Left ventricle myocardium inferior (tissue), 1 donor: Measurements from ENCODE around the gene PDE6H. TPM values are rescaled to one million over a fixed set of nuclear protein-coding genes. Genes with fewer than 3 reads are reported as not detected.
A peak's percentile ranks its signal among the peaks of the same experiment; 100 is the strongest.

Experiments
- DNase-seq: peaks from one replicate; pipeline ENCODE4 v3.0.0-alpha.2; 2020
- H3K27ac ChIP-seq: fragments of 200-600 bp; replicated peaks from 2 replicates; pipeline ENCODE4 v1.8.0; 2021
- H3K27me3 ChIP-seq: fragments of 200-600 bp; 2 replicates; pipeline ENCODE4 v1.8.0; 2021; ENCODE audit warnings: low read depth
- H3K36me3 ChIP-seq: fragments of 200-600 bp; 2 replicates; pipeline ENCODE4 v1.8.0; 2021
- H3K4me1 ChIP-seq: fragments of 200-600 bp; 2 replicates; pipeline ENCODE4 v1.8.0; 2021
- H3K4me3 ChIP-seq: fragments of 200-600 bp; 2 replicates; pipeline ENCODE4 v1.8.0; 2021; ENCODE audit warnings: mild to moderate bottlenecking, moderate library complexity
- H3K9me3 ChIP-seq: fragments of 200-600 bp; replicated peaks from 2 replicates; pipeline ENCODE4 v1.8.0; 2021
- CTCF ChIP-seq: fragments of 200-600 bp; IDR thresholded peaks from 2 replicates; pipeline ENCODE4 v1.8.0; 2021; ENCODE audit warnings: antibody characterized with exemption, mild to moderate bottlenecking, borderline replicate concordance
- intact Hi-C: fragments of 100-400 bp; cut with micrococcal nuclease; formaldehyde crosslinking; loops from one replicate; pipeline ENCODE4 v1.11.0; 2022
- total RNA-seq: library from RNA; stranded (reverse); fragmentation: NEBNext Ultra II Directional; extraction: Animal tissue kit (Norgen Biotek cat#: 25700); gene quantifications from one replicate; pipeline ENCODE4 v1.2.1, GENCODE V29; 2021
- donor health status: DM: no; HTN: yes; CAD: no; lungs with severe emphysema.

The PDE6H gene
- total RNA-seq, 1 donor from 2014 or later, result not detected

GRCh38 chr12:14989790-14990189, 16.9 kb downstream of the PDE6H start:
- intact Hi-C loops, result no loop called here

GRCh38 chr12:14991069-14991468, 18.2 kb downstream of the PDE6H start:
- DNase-seq, result no peak

More at GRCh38 chr12:14989790-14990189, 16.9 kb downstream of the PDE6H start:
- Histone ChIP-seq H3K36me3 (no peaks in the 10 kb centered on the region), H3K9me3 (peaks cover 13% of the 10 kb centered on the region), H3K4me3 (no peak overlapping the region), H3K27ac (peak overlapping the region; percentile 16), H3K27me3 (no peaks in the 10 kb centered on the region), H3K4me1 (peaks cover 6% of the 10 kb centered on the region)
- no peak for DNase-seq
- TF ChIP-seq CTCF, result no peak

DNA sequence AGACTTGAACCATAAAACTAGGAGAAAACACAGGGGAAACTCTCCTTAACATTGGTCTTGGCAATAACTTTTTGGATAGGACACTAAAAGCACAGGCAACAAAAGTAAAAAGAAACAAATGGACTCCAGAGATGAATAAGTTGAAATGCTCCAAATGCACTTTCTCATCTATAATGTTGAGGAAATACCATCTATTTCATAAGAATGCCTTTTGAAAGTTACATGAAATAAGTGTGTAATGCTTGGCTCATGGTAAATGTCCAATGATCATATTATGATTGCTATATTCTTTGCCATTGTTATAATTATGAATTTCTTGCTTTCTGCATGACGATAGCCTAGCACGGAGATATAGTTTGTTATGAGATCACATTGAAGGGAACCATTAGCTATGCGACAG, 19.8 kb downstream of the PDE6H start:
- Histone ChIP-seq H3K27me3 (no peaks in the 10 kb centered on the region), H3K4me1 (peaks cover 15% of the 10 kb centered on the region), H3K27ac (no peak overlapping the region), H3K9me3 (peaks cover 16% of the 10 kb centered on the region), H3K36me3 (no peaks in the 10 kb centered on the region), H3K4me3 (no peak overlapping the region)
- no peak for TF ChIP-seq CTCF
- no peak for DNase-seq
- intact Hi-C loops, result no loop called here

More at GRCh38 chr12:14991069-14991468, 18.2 kb downstream of the PDE6H start:
- Histone ChIP-seq H3K4me1 (peaks cover 15% of the 10 kb centered on the region), H3K27ac (no peak overlapping the region), H3K27me3 (no peaks in the 10 kb centered on the region), H3K36me3 (no peaks in the 10 kb centered on the region), H3K4me3 (no peak overlapping the region), H3K9me3 (peaks cover 13% of the 10 kb centered on the region)
- intact Hi-C loops, result no loop called here
- TF ChIP-seq CTCF, result no peak

GRCh38 chr12:14993117-14993516, 20.3 kb downstream of the PDE6H start:
- H3K27me3 ChIP-seq, result no peaks in the 10 kb centered on the region
- no peak overlapping the region for H3K4me3 ChIP-seq
- H3K9me3 ChIP-seq, result peaks cover 16% of the 10 kb centered on the region
- H3K36me3 ChIP-seq, result no peaks in the 10 kb centered on the region
- H3K27ac ChIP-seq, result no peak overlapping the region
- no peak for TF ChIP-seq CTCF
- peaks cover 15% of the 10 kb centered on the region for H3K4me1 ChIP-seq
- intact Hi-C loops, result no loop called here
- no peak for DNase-seq

GRCh38 chr12:14993537-14994266, 20.9 kb downstream of the PDE6H start:
- no peak overlapping the region for H3K4me3 ChIP-seq
- intact Hi-C loops, result no loop called here
- H3K27me3 ChIP-seq, result no peaks in the 10 kb centered on the region
- TF ChIP-seq CTCF, result no peak
- peaks cover 15% of the 10 kb centered on the region for H3K4me1 ChIP-seq
- DNase-seq, result no peak
- H3K36me3 ChIP-seq, result no peaks in the 10 kb centered on the region
- no peak overlapping the region for H3K27ac ChIP-seq
- peaks cover 16% of the 10 kb centered on the region for H3K9me3 ChIP-seq
